ENCODE measurements around the gene ZNF681.
"Not testable (repeated sequence)": the region's sequence is repeated elsewhere in the genome, so short reads cannot be mapped to it uniquely, and the experiment has no call there.

The ZNF681 gene

GRCh38 chr19:23783636-23784035, 24.9 kb upstream of the ZNF681 start:
- Mint-ChIP-seq H3K4me3 (no peak overlapping the region), H3K27ac (no peak overlapping the region), H3K4me1 (no peaks in the 10 kb centered on the region), H3K36me3 (peaks cover 27% of the 10 kb centered on the region), H3K9me3 (no peaks in the 10 kb centered on the region), H3K27me3 (no peaks in the 10 kb centered on the region)
- no peak for ATAC-seq

- Mint-ChIP-seq H3K4me3 (no peak overlapping the region), H3K36me3 (peaks cover 37% of the 10 kb centered on the region), H3K9me3 (peaks cover 2% of the 10 kb centered on the region), H3K27ac (no peak overlapping the region), H3K4me1 (no peaks in the 10 kb centered on the region), H3K27me3 (no peaks in the 10 kb centered on the region)
- ATAC-seq: no peak
Measured at GRCh38 chr19:23779645-23780044, 21.0 kb upstream of the ZNF681 start.

GRCh38 chr19:23778566-23778965, 19.9 kb upstream of the ZNF681 start:
- no peaks in the 10 kb centered on the region for H3K4me1 Mint-ChIP-seq
- no peak overlapping the region for H3K27ac Mint-ChIP-seq
- H3K36me3 Mint-ChIP-seq: peaks cover 37% of the 10 kb centered on the region
- no peak overlapping the region for H3K4me3 Mint-ChIP-seq
- ATAC-seq: no peak
- peaks cover 2% of the 10 kb centered on the region for H3K9me3 Mint-ChIP-seq
- no peaks in the 10 kb centered on the region for H3K27me3 Mint-ChIP-seq

GRCh38 chr19:23778036-23778435, 19.3 kb upstream of the ZNF681 start:
- H3K36me3 Mint-ChIP-seq: peaks cover 37% of the 10 kb centered on the region
- not testable (repeated sequence) for H3K4me1 Mint-ChIP-seq, H3K4me3 Mint-ChIP-seq, H3K27me3 Mint-ChIP-seq, ATAC-seq, H3K27ac Mint-ChIP-seq, H3K9me3 Mint-ChIP-seq

- Mint-ChIP-seq H3K27me3 (no peaks in the 10 kb centered on the region), H3K4me1 (no peaks in the 10 kb centered on the region), H3K4me3 (no peak overlapping the region), H3K36me3 (peaks cover 31% of the 10 kb centered on the region), H3K27ac (no peak overlapping the region), H3K9me3 (peaks cover 2% of the 10 kb centered on the region)
- no peak for ATAC-seq
Measured at GRCh38 chr19:23777216-23777615, 18.5 kb upstream of the ZNF681 start.

GRCh38 chr19:23776507-23777205, 18.0 kb upstream of the ZNF681 start:
- H3K36me3 Mint-ChIP-seq: peaks cover 29% of the 10 kb centered on the region
- H3K4me3 Mint-ChIP-seq: no peak overlapping the region
- H3K27me3 Mint-ChIP-seq: no peaks in the 10 kb centered on the region
- H3K27ac Mint-ChIP-seq: no peak overlapping the region
- peaks cover 2% of the 10 kb centered on the region for H3K9me3 Mint-ChIP-seq
- H3K4me1 Mint-ChIP-seq: no peaks in the 10 kb centered on the region
- ATAC-seq: no peak

- ATAC-seq: no peak
- peaks cover 2% of the 10 kb centered on the region for H3K9me3 Mint-ChIP-seq
- H3K27ac Mint-ChIP-seq: no peak overlapping the region
- H3K36me3 Mint-ChIP-seq: peaks cover 23% of the 10 kb centered on the region
- no peaks in the 10 kb centered on the region for H3K4me1 Mint-ChIP-seq
- no peaks in the 10 kb centered on the region for H3K27me3 Mint-ChIP-seq
- H3K4me3 Mint-ChIP-seq: no peak overlapping the region
Measured at GRCh38 chr19:23774524-23774971, 15.9 kb upstream of the ZNF681 start.

GRCh38 chr19:23774106-23774505, 15.4 kb upstream of the ZNF681 start:
- Mint-ChIP-seq H3K4me1 (no peaks in the 10 kb centered on the region), H3K27me3 (no peaks in the 10 kb centered on the region), H3K9me3 (peaks cover 2% of the 10 kb centered on the region), H3K36me3 (peaks cover 20% of the 10 kb centered on the region), H3K4me3 (no peak overlapping the region), H3K27ac (no peak overlapping the region)
- ATAC-seq: no peak

GRCh38 chr19:23772675-23773063, 14.0 kb upstream of the ZNF681 start:
- Mint-ChIP-seq H3K27ac (no peak overlapping the region), H3K36me3 (peaks cover 6% of the 10 kb centered on the region), H3K4me1 (no peaks in the 10 kb centered on the region), H3K4me3 (no peak overlapping the region), H3K27me3 (no peaks in the 10 kb centered on the region), H3K9me3 (no peaks in the 10 kb centered on the region)
- no peak for ATAC-seq

GRCh38 chr19:23771761-23772674, 13.3 kb upstream of the ZNF681 start:
- no peaks in the 10 kb centered on the region for H3K9me3 Mint-ChIP-seq
- H3K36me3 Mint-ChIP-seq: peaks cover 3% of the 10 kb centered on the region

GRCh38 chr19:23771316-23771715, 12.6 kb upstream of the ZNF681 start:
- Mint-ChIP-seq H3K4me1 (no peaks in the 10 kb centered on the region), H3K27me3 (no peaks in the 10 kb centered on the region), H3K4me3 (no peak overlapping the region), H3K27ac (no peak overlapping the region), H3K36me3 (no peaks in the 10 kb centered on the region), H3K9me3 (no peaks in the 10 kb centered on the region)
- ATAC-seq: no peak

More at GRCh38 chr19:23771761-23772674, 13.3 kb upstream of the ZNF681 start:
- Mint-ChIP-seq H3K4me1 (no peaks in the 10 kb centered on the region), H3K27ac (no peak overlapping the region), H3K27me3 (no peaks in the 10 kb centered on the region), H3K4me3 (no peak overlapping the region)
- no peak for ATAC-seq

GRCh38 chr19:23770672-23771250, 12.1 kb upstream of the ZNF681 start:
- ATAC-seq: no peak
- H3K27me3 Mint-ChIP-seq: no peaks in the 10 kb centered on the region
- no peaks in the 10 kb centered on the region for H3K4me1 Mint-ChIP-seq
- no peaks in the 10 kb centered on the region for H3K9me3 Mint-ChIP-seq
- no peak overlapping the region for H3K4me3 Mint-ChIP-seq
- H3K27ac Mint-ChIP-seq: no peak overlapping the region
- H3K36me3 Mint-ChIP-seq: no peaks in the 10 kb centered on the region

GRCh38 chr19:23769691-23770468, 11.2 kb upstream of the ZNF681 start:
- H3K27me3 Mint-ChIP-seq: no peaks in the 10 kb centered on the region
- H3K4me1 Mint-ChIP-seq: no peaks in the 10 kb centered on the region
- H3K4me3 Mint-ChIP-seq: no peak overlapping the region
- no peaks in the 10 kb centered on the region for H3K36me3 Mint-ChIP-seq
- H3K9me3 Mint-ChIP-seq: no peaks in the 10 kb centered on the region
- no peak overlapping the region for H3K27ac Mint-ChIP-seq
- ATAC-seq: no peak

GRCh38 chr19:23766951-23767350, 8.3 kb upstream of the ZNF681 start:
- Mint-ChIP-seq H3K4me1 (peaks cover 16% of the 10 kb centered on the region), H3K4me3 (no peak overlapping the region), H3K27ac (no peak overlapping the region), H3K36me3 (no peaks in the 10 kb centered on the region), H3K27me3 (no peaks in the 10 kb centered on the region), H3K9me3 (no peaks in the 10 kb centered on the region)
- no peak for ATAC-seq

GRCh38 chr19:23764781-23765180, 6.1 kb upstream of the ZNF681 start:
- Mint-ChIP-seq H3K4me1 (peaks cover 22% of the 10 kb centered on the region), H3K4me3 (no peak overlapping the region), H3K9me3 (no peaks in the 10 kb centered on the region), H3K36me3 (no peaks in the 10 kb centered on the region), H3K27me3 (no peaks in the 10 kb centered on the region), H3K27ac (no peak overlapping the region)
- ATAC-seq: no peak

All from stimulated activated memory B cell treated with anti-CD40 and anti-IgM and Interleukin-4, amounts not matched to agents 10 μg/mL and 1 μg/mL and 100 μg/mL, for 72 hours (primary cell).